PFSK-1 (cell line): ENCODE data around the gene KRT6B.

ENCODE experiments used
- FOXP2 ChIP-seq: optimal IDR thresholded peaks from 2 replicates; pipeline ENCODE3; 2011; ENCODE audit warnings: borderline replicate concordance, control low read depth, inconsistent platforms; ENCODE audit not compliant: insufficient read depth; ENCODE audit errors: extremely low read length, extremely low read depth
- POLR2AphosphoS5 ChIP-seq: IDR thresholded peaks from 2 replicates; pipeline ENCODE4 v1.6.1; 2012; ENCODE audit warnings: low read depth, mild to moderate bottlenecking, control low read depth, low read length, moderate library complexity
- REST ChIP-seq, 2 experiments: IDR thresholded peaks; 2 replicates each; pipeline versions ENCODE4 v1.6.1 to v1.8.0; 2011 to 2012; ENCODE audit warnings: low read depth in 2 of 2, low read length in 2 of 2, control low read depth in 1 of 2, inconsistent platforms in 1 of 2, mild to moderate bottlenecking in 1 of 2, moderate library complexity in 1 of 2; ENCODE audit not compliant: insufficient read depth in 1 of 2
- SIN3A ChIP-seq: IDR thresholded peaks from 2 replicates; pipeline ENCODE4 v1.6.1; 2012; ENCODE audit warnings: mild to moderate bottlenecking, low read length, moderate library complexity, borderline replicate concordance; ENCODE audit not compliant: insufficient read depth
- TAF1 ChIP-seq: IDR thresholded peaks from 2 replicates; pipeline ENCODE4 v1.6.1; 2012; ENCODE audit warnings: low read length, control low read depth, borderline replicate concordance; ENCODE audit not compliant: insufficient read depth

KRT6B gene

DNA sequence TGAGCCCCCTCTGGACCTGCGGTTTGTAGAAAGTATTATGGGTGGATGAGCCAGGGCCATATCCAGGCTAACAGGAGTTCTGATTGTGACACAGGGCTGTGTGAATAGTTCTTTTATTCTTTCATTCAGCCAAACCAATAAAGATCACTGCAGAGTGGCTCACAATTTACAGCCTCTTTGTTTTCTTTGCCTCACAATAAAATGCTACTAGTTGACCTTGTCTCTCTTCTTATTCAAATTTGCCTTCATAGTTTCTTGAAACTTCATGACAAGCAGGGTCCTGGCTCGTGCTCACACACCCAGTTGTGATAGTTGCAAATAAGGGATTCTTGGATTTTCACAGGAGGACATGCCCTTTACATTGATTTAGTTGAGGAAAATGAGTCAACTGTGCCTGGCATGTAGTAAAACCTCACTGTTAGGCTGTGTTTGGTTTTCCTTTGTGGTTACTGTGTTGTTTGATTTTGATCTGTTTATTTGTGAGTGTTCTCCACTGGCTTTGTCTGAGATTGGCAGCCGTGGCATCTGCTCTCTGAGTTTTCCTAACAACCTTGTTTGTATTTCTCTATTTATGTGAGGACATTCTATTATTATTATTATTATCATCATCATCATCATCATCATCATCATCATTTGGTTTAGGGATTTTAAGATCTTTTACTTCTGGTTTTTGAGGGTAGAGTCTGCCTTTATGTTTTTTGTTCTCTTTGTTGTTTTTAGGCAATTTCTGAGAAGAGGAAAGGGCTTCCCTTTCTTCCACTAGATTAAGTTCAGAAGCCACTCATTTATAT, 2.7 kb upstream of the KRT6B start:
- TF ChIP-seq FOXP2 (no peak), REST (IDR thresholded peaks at IDR 0.05; ENCODE audit: insufficient read depth in 1 of 2, low read depth in 2 of 2, low read length in 2 of 2) (no peak), POLR2AphosphoS5 (no peak), SIN3A (no peak), TAF1 (no peak)

DNA sequence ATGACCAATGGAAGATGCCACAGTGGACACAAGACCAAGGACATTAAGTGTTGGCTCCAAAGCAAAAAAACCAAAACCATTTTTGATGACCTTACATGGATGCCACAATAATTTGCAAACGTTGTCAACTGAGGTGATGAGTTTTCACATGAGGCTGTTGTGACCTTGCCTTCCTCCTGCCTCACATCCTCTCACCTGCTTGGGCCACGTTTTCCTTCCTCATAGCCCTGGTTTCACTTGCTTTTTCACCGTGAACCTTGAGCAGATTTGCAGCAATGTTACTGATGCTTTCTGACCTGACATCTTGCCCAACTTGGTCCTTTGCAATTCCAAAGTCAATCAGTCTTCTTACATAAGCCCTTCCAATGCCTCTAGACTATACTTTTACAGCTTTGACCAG, 3.7 kb downstream of the KRT6B start:
- no peak for TF ChIP-seq SIN3A
- TF ChIP-seq REST (IDR thresholded peaks at IDR 0.05; ENCODE audit: insufficient read depth in 1 of 2, low read depth in 2 of 2, low read length in 2 of 2), result no peak
- TF ChIP-seq POLR2AphosphoS5, result no peak
- TF ChIP-seq FOXP2, result no peak
- no peak for TF ChIP-seq TAF1

GRCh38 chr12:52446367-52447045, 5.4 kb downstream of the KRT6B start:
- TF ChIP-seq SIN3A (no peak), POLR2AphosphoS5 (no peak), FOXP2 (no peak), REST (IDR thresholded peaks at IDR 0.05; ENCODE audit: insufficient read depth in 1 of 2, low read depth in 2 of 2, low read length in 2 of 2) (no peak), TAF1 (no peak)

DNA sequence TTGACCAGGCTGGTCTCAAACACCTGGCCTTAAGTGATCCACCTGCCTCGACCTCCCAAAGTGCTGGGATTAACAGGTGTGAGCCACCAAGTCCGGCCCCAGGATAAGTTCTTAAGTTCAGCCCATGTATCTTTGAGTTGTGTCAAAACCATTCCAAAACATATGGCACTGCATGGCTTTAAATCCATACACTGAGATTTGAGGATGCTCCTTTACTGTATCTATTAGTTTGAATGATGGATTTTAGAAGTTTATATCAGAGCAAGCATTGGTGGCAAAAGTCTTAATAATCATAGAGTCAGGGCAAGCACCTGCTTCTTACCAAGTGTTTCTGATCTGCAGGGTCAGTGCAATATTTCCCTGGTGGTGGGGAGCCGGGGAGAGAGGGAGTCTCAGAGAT, 6.1 kb downstream of the KRT6B start:
- TF ChIP-seq FOXP2, result no peak
- TF ChIP-seq REST (IDR thresholded peaks at IDR 0.05; ENCODE audit: insufficient read depth in 1 of 2, low read depth in 2 of 2, low read length in 2 of 2), result no peak
- no peak for TF ChIP-seq TAF1
- no peak for TF ChIP-seq SIN3A
- no peak for TF ChIP-seq POLR2AphosphoS5
